ENCODE measurements around the gene UBE2U.

Gene UBE2U

DNA sequence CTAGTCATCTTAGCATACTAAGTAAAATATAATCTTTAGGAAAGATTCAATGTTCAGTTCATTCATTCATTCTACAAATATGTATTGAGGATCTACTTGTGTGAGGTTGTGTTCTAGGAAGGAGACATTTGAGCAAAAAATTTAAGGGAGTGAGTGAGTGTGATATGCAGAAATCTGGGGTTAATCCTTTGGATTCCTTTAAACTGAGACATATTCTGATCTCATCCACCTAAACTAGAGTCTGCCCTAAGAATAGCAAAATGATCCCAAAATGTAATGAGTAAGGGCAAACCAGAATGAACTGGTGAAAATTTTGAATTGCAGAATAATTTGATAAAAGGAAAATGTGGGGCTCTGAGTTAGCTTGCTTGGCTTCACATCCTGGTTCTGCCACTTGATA, 8.6 kb downstream of the UBE2U start:
- Histone ChIP-seq H3K4me3 (ENCODE audit: low read depth, low read length, poor library complexity, severe bottlenecking) (no peak overlapping the region), H3K9me2 (ENCODE audit: low read depth, low read length) (no peaks in the 10 kb centered on the region), H2AFZ (ENCODE audit: low read length) (no peak overlapping the region), H3K4me1 (ENCODE audit: insufficient read depth, low read length, severe bottlenecking) (no peaks in the 10 kb centered on the region), H4K20me1 (ENCODE audit: insufficient read depth, low read length) (no peaks in the 10 kb centered on the region), H3K9ac (ENCODE audit: low read length) (no peak overlapping the region), H3F3A (ENCODE audit: insufficient read depth, low read length) (no peaks in the 10 kb centered on the region), H3K36me3 (ENCODE audit: insufficient read depth, low read length) (no peaks in the 10 kb centered on the region), H3K27me3 (ENCODE audit: insufficient read depth, low read length) (no peaks in the 10 kb centered on the region), H3K79me2 (ENCODE audit: insufficient read depth, low read length) (no peaks in the 10 kb centered on the region), H3K9me3 (ENCODE audit: low read length) (no peaks in the 10 kb centered on the region), H3K27ac (ENCODE audit: low read depth, low read length, poor library complexity, severe bottlenecking) (no peak overlapping the region), H3K4me2 (ENCODE audit: low read length) (no peak overlapping the region)
- TF ChIP-seq, protein P1, sequence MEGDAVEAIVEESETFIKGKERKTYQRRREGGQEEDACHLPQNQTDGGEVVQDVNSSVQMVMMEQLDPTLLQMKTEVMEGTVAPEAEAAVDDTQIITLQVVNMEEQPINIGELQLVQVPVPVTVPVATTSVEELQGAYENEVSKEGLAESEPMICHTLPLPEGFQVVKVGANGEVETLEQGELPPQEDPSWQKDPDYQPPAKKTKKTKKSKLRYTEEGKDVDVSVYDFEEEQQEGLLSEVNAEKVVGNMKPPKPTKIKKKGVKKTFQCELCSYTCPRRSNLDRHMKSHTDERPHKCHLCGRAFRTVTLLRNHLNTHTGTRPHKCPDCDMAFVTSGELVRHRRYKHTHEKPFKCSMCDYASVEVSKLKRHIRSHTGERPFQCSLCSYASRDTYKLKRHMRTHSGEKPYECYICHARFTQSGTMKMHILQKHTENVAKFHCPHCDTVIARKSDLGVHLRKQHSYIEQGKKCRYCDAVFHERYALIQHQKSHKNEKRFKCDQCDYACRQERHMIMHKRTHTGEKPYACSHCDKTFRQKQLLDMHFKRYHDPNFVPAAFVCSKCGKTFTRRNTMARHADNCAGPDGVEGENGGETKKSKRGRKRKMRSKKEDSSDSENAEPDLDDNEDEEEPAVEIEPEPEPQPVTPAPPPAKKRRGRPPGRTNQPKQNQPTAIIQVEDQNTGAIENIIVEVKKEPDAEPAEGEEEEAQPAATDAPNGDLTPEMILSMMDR (IDR thresholded peaks at IDR 0.05; ENCODE audit: low read length) = no peak

DNA sequence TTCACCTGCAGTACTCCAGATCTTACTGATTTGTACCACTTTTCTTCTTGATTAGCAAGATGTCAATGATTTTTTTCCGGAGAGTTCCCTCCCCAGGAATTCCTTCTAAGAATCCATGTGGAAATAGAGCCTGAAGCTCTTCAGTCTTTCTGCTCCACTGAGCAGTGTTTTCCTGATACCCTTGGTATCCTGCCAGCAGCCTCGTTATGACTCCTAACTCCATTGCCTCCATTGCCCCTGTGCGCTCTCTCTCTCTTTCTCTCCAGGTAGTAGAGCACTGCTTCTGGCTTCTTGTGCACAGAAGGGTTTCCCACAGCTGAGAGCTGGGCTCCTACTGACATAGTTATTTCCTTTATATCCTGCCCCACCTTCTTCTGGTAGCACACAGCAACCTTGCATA, 12.2 kb downstream of the UBE2U start:
- Histone ChIP-seq H2AFZ (ENCODE audit: low read length) (no peak overlapping the region), H3K36me3 (ENCODE audit: insufficient read depth, low read length) (no peaks in the 10 kb centered on the region), H3K9me3 (ENCODE audit: low read length) (no peaks in the 10 kb centered on the region), H3K27ac (ENCODE audit: low read depth, low read length, poor library complexity, severe bottlenecking) (no peak overlapping the region), H3K4me1 (ENCODE audit: insufficient read depth, low read length, severe bottlenecking) (no peaks in the 10 kb centered on the region), H3K4me3 (ENCODE audit: low read depth, low read length, poor library complexity, severe bottlenecking) (no peak overlapping the region), H3K9ac (ENCODE audit: low read length) (no peak overlapping the region), H4K20me1 (ENCODE audit: insufficient read depth, low read length) (no peaks in the 10 kb centered on the region), H3K9me2 (ENCODE audit: low read depth, low read length) (no peaks in the 10 kb centered on the region), H3K79me2 (ENCODE audit: insufficient read depth, low read length) (no peaks in the 10 kb centered on the region), H3F3A (ENCODE audit: insufficient read depth, low read length) (no peaks in the 10 kb centered on the region), H3K4me2 (ENCODE audit: low read length) (no peak overlapping the region), H3K27me3 (ENCODE audit: insufficient read depth, low read length) (no peaks in the 10 kb centered on the region)
- TF ChIP-seq EZH2 (IDR thresholded peaks at IDR 0.05; ENCODE audit: borderline replicate concordance, low read length) = no peak
- TF ChIP-seq, protein P1 (IDR thresholded peaks at IDR 0.05; ENCODE audit: low read length) = no peak

DNA sequence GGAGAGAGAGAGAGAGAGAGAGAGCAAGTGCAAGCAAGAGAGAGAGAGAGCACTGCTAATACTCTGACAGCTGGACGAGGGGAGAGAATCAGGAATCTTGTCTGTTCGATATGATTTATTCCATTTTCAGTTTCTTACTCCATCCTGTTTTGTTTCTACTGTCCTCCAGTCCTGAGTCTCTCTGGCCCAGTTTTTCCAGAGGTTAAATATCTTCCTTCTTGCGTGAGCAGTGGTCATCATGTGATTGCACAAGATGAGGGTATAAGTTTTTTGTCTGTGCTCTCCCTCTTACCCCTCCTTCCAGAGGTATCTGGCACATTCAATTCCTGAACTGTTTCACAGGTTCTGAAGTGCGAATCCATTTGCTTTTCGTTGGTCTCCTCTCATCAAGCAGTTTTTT, 16.8 kb downstream of the UBE2U start:
- H3K36me3 ChIP-seq (ENCODE audit: insufficient read depth, low read length) = no peaks in the 10 kb centered on the region
- H3K4me1 ChIP-seq (ENCODE audit: insufficient read depth, low read length, severe bottlenecking) = no peaks in the 10 kb centered on the region
- TF ChIP-seq, protein P1 (IDR thresholded peaks at IDR 0.05; ENCODE audit: low read length) = no peak
- no peak for TF ChIP-seq EZH2 (IDR thresholded peaks at IDR 0.05; ENCODE audit: borderline replicate concordance, low read length)
- H3K27ac ChIP-seq (ENCODE audit: low read depth, low read length, poor library complexity, severe bottlenecking) = no peak overlapping the region
- no peaks in the 10 kb centered on the region for H3K9me3 ChIP-seq (ENCODE audit: low read length)
- no peak overlapping the region for H3K9ac ChIP-seq (ENCODE audit: low read length)
- no peaks in the 10 kb centered on the region for H3K27me3 ChIP-seq (ENCODE audit: insufficient read depth, low read length)
- no peak overlapping the region for H3K4me2 ChIP-seq (ENCODE audit: low read length)
- H2AFZ ChIP-seq (ENCODE audit: low read length) = no peak overlapping the region
- H3K79me2 ChIP-seq (ENCODE audit: insufficient read depth, low read length) = no peaks in the 10 kb centered on the region
- no peak overlapping the region for H3K4me3 ChIP-seq (ENCODE audit: low read depth, low read length, poor library complexity, severe bottlenecking)
- no peaks in the 10 kb centered on the region for H3F3A ChIP-seq (ENCODE audit: insufficient read depth, low read length)
- no peaks in the 10 kb centered on the region for H4K20me1 ChIP-seq (ENCODE audit: insufficient read depth, low read length)
- no peaks in the 10 kb centered on the region for H3K9me2 ChIP-seq (ENCODE audit: low read depth, low read length)
